Stimulated activated CD8-positive, alpha-beta memory T cell treated with anti-CD3 and anti-CD28 coated beads, Interleukin-7, amount 100 ng/mL, for 24 hours (primary cell): ENCODE results near the gene NUDT16L1.

Source experiments
- DNase-seq: peaks from one replicate; pipeline ENCODE4 v3.0.0-alpha.2; 2020; ENCODE audit warnings: low read depth

The NUDT16L1 gene

DNA sequence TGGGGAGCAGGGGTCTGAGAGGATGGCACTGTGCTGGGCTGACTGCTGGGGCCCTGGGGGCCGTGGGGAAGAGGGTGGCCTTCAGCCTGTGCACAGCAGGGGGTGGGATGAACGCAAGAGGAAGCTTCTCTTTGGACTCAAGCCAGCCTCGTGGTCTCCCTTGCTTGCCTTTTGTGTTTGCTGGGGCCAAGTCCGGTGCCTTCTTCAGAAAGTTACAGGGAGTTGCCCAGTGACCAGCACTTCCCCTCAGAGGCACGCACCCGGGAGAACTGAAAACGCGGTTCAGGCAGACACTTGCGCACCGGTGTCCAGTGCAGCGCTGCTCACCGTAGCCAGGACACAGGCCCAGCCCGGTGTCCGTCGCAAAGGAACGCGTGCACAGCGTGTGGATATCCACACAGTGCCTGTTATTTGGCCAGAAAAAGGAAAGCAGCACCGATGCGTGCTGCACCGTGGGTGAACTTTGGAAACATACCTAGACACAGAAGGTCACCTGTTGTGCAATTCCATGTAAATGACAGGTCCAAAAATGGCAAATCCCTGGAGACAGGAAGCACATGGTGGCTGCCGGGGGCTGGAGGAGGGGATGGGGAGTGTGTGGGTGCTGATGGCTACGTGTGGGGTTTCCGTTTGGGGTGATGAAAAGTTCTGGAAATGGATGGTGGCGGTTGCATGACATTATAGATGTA is 29.4 kb upstream of the NUDT16L1 start:
- no peak for DNase-seq

DNA sequence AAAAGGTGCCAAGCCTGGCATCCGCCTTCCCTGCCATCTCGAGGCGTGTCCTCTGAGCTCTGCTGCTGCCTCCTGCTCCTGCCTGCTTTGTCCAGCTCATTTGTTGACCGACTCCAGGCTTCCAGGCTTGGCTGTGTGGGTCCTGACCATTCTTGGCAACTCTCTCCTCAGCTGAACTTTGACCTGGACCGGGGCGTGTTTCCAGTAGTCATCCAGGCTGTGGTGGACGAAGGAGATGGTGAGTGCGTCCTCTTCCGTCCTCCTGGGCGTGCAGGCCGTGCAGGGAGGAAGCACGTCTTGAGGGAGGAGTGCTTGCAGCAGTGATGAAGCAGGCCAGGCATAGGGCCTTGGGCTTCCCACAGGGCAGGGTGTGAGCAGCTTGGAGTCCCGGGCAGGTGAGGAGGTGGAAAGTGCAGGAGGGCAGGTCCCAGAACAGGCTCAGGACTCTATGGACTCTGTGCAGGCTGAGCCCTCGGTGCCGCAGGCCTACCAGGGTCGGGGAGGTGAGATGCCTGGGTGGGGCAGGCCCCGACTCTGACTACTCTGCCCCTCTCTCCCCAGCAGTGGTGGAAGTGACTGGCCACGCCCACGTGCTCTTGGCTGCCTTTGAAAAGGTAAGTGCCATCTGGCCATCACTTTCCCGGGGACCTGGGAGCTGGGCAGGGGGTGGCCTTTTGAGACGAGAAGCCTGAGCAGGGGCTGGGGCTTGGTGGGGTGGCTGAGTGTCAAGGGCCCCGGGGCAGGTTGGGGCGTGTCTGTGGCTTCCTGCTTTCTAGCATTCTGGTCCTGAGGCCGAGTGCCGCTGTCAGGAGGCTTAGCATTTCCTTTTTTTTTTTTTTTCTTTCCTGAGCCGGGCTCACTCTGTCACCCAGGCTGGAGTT is 28.6 kb upstream of the NUDT16L1 start:
- peak; percentile 31 for DNase-seq

GRCh38 chr16:4666537-4667202 is 26.7 kb upstream of the NUDT16L1 start:
- no peak for DNase-seq

GRCh38 chr16:4667203-4667963 is 26.0 kb upstream of the NUDT16L1 start:
- no peak for DNase-seq

GRCh38 chr16:4668313-4668960 is 24.9 kb upstream of the NUDT16L1 start:
- DNase-seq: no peak

DNA sequence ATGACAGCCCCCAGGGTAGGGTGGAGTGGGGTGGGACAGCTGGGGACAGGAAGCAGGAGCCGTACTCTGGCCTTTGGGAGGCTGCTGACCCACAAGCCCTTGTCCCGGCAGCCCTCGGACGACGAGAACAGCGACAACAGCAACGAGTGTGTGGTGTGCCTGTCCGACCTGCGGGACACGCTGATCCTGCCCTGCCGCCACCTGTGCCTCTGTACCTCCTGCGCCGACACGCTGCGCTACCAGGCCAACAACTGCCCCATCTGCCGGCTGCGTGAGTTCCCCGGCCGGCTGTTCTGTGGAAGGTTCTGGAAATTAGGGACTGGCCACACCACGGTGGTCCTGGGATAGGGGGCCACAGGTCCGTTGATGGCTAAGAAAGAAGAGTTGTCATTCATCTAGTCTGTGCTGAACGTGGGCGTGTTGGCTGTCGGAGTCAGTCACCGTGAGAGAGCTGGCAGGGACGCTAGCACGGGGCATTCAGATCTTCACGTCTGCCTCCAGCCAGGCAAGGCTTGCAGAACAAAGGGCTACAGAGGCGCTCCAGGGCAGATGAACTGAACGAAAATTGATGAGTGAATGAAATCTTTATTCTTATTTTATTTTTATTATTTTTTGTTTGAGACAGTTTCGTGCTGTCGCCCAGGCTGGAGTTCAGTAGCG is 19.8 kb upstream of the NUDT16L1 start:
- no peak for DNase-seq

- DNase-seq: no peak
These were observed 18.3 kb upstream of the NUDT16L1 start for GRCh38 chr16:4674926-4675530.

DNA sequence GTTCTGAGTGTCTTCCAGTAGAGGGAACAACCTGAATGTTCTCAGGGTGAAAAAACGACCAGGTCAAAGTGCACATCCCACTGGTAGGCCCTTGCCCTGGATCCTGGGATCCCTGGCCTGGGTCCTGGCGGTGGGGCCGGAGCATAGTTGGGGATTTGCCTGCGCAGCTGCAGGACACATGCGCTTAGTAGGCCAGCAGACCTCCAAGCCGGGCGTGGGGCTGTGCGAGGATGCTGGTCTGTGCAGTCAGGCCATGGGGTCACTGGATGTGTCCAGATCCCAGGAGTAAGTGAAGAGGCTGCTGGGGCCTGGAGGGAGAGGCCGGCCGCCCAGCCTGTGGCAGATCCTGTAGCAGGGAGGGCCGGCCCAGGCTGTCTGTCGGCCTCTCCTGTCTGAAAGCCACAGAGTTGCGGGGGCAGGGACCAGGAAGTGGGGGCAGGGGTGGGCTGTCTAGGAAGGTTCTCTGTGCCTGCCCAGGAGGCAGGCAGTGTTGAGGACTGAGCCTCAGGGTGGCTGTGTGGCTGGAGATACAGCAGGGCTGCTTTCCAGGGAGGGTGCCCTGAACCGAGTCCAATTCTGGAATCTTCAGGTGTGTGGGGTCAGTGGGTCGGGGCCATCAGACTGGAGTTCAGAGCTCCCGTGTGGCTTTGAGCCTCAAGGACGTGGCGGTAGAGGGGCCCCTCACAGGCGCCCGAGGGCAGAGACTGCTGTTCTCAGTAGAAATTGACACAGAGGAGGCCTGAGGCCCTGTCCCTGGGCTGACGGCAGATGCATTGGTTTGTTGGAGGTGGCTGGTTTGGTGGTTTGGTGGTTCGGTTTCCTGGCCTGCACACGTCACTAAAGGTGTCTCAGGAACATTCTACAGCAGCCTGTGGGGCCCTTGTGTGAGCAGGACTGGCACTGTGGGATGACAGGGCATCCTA is 17.2 kb upstream of the NUDT16L1 start:
- DNase-seq: no peak

DNA sequence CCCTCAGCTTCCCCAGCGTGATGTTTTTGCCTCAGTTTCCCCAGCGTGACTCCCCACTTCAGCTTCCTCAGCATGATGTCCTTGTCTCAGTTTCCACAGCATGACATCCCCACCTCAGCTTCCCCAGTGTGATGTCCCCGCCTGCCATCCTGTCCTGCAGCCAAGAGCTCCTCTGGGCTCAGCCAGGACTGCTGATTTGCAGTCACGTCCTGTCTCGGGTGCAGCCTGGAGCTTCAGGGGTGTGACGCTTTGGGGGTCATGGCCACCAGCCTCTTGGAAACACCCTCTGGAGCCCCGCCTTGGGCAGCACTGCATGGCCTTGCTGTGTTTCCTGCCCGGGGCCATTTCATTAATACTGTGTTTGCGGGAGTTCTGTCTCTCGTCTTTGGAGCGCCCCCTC is 16.5 kb upstream of the NUDT16L1 start:
- DNase-seq: no peak

GRCh38 chr16:4677390-4677789 is 16.0 kb upstream of the NUDT16L1 start:
- no peak for DNase-seq

DNA sequence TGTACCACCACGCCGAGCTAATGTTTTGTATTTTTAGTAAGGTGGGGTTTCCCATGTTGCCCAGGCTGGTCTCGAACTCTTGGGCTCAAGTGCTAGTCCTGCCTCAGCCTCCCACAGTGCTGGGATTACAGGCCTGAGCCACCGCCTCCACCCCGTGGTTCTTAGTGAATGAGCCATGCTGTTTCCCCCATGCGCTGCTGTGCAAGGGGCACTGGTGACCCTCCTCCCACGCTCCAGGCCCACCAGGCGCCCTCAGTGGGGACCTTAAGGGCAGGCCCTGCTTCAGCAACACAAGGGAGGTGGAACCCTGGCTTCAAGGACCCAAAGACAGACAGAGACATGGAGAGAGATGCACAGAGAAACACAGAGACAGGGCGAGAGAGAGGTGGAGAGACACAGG is 15.4 kb upstream of the NUDT16L1 start:
- no peak for DNase-seq

DNA sequence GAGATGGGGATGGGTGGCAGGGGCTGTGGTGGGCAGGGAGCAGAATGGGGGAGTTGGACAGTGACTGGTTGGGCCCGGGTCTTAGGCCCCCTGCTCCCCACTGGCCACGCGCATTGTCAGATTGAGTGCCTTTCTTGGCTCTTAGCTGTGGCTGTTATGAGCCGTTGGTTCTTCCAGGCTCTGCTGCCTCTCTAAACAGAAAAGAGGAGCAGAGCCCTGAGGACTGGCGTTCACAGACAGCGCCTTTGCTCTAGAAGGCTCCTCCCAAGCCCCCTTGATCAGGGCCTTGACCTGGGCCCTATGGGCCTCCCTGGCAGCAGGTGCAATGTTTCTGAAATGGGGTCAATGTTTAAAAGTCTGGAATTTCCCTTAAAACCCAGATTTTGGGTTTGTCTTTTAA is 14.8 kb upstream of the NUDT16L1 start:
- DNase-seq: no peak

DNA sequence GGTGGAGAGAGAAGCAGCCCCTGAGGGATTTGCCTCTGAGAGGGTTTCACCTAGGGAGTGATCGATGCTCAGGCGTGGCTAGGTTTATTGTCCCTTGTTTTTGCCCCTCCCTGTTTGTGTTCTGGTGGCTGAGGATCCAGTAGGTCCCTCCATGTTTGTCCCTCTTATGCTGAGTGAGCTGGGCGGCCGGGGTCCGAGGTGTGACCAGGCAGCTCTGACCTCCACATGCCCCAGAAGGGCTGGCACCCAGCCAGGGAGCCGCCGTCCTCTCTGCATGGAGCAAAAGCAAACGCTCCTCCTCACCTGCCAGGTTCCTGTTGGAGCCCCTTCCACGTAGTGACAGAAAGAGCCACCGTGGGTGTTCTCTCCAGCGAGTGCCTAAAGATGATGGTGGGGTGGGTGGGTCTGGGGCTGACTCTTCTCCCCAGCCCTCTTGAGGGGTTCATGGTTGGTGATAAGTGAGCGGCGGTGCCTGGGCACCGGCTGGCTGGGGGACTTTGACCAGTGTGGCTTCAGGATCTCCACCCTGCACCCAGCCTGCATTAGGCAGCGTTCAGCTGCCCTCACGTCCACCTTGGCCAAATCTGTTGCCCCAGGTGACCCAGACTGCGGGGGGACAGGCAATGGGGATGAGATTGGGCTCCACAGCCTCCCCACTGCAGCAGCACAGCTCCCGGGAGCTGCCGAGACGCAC is 14.1 kb upstream of the NUDT16L1 start:
- no peak for DNase-seq

DNA sequence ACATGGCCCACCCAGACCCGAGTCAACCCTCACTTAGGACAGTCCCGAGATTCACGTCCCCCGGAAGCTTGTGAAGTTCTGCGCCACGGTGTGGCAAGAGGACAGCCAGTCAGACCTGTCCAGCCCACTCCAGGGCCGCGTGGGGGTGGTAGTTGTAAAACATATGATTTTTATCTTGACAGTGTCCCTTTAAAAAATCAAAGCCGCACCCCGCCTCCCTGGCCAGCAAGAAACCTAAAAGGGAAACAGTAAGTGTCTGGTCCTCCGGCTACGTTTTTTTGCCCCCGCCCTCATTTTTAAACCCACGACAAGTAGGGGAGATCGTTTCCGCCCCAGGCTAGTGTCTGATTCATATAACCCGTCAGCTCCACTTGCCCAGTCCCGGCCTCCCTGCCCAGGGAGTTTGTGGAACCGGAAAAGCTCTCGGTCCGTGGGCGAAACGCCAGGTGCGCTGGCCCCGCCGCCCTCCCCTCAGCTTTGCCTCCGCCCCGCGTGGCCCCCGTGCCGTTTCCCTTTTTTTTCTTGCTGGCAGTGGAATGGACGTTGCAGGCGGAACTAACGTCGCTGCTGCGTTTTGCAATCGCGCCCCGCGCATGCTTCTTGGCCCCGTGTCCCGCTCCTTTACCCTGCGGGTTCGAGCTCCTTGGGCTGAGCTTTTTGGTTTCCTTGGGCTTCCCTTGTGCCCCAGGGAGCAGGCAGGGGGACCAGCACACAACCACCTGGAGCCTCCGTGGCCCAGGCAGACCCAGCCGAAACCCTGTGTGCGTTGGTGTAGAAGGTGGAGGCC is 13.3 kb upstream of the NUDT16L1 start:
- no peak for DNase-seq

DNA sequence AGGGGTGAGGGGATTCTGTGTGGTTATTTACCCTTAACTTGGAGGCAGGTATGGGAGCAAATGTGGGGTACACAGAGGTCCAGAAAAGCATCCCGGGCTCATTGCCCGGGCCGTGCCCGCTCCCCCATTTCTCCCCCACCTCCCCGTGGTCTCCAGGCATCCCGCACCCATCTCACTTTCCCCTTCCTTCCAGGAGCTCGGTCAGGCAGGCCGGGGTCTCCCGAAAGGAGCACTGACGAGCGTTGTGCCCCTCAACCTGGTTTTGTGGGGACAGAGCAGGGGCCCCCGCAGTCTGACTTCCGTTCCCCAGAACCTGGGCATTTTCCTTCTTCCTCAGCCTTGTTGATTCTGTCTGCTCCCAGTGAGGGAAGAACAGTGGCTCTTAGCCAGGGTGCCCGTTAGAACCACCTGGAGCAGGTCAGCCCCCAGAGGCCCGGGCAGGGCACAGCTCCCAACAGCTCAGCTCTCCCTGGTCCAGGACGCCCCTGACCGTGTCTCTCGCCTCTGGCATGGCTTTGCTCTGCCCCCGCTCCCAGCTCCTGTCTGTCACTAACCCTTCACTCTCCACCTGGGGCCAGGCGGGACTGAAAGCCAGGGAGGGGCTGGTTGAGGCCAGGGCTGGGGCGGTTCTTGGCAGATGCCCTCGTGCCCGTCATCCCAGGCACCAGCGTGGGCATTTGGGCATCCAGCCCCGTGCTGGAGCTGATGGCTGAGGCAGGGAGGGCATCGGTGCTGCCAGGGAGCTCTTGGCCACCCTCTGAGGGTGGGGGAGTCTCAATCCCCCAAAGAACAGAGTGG is 12.5 kb upstream of the NUDT16L1 start:
- no peak for DNase-seq

DNA sequence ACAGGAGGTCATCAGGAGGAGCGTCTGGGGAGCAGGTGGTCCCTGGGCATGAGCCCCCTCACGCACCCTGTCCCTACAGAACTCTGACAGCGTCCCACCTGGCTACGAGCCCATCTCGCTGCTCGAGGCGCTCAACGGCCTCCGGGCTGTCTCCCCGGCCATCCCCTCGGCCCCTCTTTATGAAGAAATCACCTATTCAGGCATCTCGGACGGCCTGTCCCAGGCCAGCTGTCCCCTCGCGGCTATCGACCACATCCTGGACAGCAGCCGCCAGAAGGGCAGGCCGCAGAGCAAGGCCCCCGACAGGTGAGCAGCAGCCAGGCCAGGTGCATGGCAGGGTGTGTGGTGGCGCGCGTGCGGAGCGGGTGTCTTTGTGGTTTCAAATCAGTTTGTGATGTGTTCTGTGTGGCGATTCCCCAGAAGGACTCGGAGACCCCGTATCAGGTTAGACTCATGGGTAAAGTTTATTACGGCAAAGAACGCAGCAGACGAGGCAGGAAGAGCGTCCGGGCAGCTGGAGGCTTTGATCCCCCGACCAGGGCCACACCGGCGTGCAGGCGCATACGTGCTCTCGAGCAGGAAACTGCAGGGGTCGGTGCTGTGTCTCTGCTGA is 11.8 kb upstream of the NUDT16L1 start:
- DNase-seq: no peak

DNA sequence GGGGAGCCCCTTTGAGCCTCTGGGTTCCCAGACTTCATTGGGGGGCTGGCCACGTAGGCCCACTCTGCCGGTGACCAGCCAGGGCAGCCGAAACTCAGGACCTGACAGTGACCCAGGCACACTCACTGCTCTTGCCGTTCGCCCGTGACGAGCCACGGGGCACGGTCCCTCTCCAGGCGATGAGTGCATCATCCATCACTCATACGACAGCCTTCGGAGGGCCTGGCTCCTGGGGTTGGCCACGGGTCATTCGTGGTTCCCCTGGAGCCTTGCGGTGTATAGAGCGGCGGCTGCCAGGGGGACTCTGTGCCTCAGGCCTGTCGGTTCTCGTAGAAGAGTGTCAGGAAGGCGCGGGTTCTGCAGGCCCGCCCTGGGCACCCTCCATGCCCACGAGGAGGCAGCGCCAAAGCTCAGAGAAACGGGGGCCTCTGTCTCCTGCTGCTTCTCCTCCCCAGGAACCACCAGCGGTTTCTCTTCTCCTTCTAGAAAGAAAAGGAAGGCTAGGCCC is 11.2 kb upstream of the NUDT16L1 start:
- no peak for DNase-seq
